ENCODE data around the gene CDKN3.
"Not testable (repeated sequence)": the region's sequence is repeated elsewhere in the genome, so short reads cannot be mapped to it uniquely, and the experiment has no call there.

Gene CDKN3

DNA sequence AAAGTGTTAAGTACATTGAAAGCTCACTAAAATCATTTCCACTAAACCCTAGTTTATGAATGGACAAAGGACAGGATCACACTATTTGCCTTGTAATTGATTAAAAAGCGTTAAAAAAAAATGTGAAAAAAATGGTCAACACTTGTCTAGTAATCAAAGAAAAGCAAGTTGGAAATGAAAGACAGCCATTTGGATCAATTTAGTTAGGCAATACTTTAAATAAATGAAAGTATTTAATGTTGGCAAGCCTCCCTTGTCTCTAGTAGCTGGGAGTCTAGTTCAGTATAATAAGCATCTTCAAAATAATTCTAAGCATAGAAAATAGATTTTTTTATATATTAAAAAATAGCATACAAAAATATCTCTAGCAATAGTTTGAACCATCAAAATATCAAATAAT is 58.6 kb downstream of the CDKN3 start:
- TF ChIP-seq, protein P1, sequence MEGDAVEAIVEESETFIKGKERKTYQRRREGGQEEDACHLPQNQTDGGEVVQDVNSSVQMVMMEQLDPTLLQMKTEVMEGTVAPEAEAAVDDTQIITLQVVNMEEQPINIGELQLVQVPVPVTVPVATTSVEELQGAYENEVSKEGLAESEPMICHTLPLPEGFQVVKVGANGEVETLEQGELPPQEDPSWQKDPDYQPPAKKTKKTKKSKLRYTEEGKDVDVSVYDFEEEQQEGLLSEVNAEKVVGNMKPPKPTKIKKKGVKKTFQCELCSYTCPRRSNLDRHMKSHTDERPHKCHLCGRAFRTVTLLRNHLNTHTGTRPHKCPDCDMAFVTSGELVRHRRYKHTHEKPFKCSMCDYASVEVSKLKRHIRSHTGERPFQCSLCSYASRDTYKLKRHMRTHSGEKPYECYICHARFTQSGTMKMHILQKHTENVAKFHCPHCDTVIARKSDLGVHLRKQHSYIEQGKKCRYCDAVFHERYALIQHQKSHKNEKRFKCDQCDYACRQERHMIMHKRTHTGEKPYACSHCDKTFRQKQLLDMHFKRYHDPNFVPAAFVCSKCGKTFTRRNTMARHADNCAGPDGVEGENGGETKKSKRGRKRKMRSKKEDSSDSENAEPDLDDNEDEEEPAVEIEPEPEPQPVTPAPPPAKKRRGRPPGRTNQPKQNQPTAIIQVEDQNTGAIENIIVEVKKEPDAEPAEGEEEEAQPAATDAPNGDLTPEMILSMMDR (IDR thresholded peaks at IDR 0.05; ENCODE audit: control insufficient read depth, extremely low read depth, insufficient read depth), result no peak
- DNase-seq (ENCODE audit: low read depth), result no peak
- H3K4me3 ChIP-seq (ENCODE audit: low read depth, low read length), result no peak overlapping the region

DNA sequence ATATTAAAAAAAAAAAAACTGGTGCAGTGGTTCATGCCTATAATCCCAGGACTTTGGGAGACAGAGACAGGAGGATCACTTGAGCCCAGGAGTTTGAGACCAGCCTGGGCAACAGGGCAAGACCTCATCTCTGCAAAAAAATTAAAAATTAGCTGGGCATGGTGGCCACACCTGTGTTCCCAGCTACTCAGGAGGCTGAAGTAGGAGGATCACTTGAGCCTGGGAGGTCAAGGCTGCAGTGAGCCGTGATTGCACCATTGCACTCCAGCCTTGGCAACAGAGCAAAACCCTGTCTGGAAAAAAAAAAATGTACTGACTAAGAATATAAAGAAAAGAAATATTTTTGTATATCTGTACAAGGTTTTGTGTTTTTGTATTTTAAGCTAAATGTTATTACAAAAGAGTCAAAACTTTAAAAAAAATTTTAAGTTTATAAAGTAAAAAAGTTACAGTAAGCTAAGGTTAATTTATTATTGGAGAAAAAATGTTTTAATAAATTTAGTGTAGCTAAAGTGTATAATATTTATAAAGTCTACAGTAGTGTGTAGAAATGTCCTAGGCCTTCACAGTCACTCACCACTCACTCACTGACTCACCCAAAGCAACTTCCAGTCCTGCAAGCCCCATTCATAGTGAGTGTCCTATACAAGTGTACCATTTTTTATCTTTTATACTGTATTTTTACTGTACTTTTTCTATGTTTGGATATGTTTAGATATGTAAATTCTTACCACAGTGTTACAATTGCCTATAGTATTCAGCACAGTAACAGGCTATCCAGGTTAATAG is 60.2 kb downstream of the CDKN3 start:
- DNase-seq (ENCODE audit: low read depth); H3K4me3 ChIP-seq (ENCODE audit: low read depth, low read length): not testable (repeated sequence)

DNA sequence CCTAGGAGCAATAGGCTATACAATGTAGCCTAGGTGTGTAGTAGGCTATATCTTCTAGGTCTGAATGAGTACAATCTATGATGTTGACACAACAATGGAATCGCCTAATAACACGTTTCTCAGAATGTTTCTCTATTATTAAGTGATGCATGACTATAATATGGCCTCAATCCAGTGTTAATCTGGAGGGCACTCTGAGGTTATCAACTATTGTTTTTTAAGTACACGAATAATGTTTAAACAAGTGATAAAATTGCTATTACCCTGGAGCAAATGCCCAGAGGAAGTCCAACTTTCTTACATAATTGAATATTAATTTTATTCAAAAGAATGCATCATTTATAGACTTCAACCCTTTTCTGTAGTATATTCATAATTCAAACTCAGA is 60.8 kb downstream of the CDKN3 start:
- TF ChIP-seq, protein P1 (IDR thresholded peaks at IDR 0.05; ENCODE audit: control insufficient read depth, extremely low read depth, insufficient read depth), result no peak
- no peak for DNase-seq (ENCODE audit: low read depth)
- H3K4me3 ChIP-seq (ENCODE audit: low read depth, low read length), result no peak overlapping the region

DNA sequence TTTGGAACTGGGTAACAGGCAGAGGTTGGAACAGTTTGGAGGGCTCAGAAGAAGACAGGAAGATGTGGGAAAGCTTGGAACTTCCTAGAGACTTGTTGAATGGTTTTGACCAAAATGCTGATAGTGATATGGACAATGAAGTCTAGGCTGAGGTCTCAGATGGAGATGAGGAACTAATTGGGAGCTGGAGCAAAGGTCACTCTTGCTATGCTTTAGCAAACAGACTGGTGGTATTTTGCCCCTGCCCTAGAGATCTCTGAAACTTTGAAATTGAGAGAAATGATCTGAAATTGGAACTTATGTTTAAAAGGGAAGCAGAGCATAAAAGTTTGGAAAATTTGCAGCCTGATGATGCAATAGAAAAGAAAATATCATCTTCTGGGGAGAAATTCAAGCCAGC is 61.7 kb downstream of the CDKN3 start:
- not testable (repeated sequence) for H3K4me3 ChIP-seq (ENCODE audit: low read depth, low read length); DNase-seq (ENCODE audit: low read depth)

DNA sequence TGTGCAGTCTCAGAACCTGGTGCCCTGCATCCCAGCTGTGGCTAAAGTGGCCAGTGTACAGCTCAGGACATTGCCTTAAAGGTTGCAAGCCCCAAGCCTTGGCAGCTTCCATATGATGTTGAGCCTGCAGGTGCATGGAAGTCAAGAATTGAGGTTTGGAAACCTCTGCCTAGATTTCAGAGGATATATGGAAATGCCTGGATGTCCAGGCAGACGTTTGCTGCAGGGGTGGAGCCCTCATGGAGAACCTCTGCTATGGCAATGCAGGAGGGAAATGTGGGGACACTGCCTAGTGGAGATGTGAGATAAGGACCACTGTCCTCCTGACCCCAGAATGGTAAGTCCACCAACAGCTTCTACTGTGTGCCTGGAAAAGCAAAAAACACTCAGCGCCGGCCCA is 62.3 kb downstream of the CDKN3 start:
- no peak overlapping the region for H3K4me3 ChIP-seq (ENCODE audit: low read depth, low read length)
- DNase-seq (ENCODE audit: low read depth), result no peak
- TF ChIP-seq, protein P1 (IDR thresholded peaks at IDR 0.05; ENCODE audit: control insufficient read depth, extremely low read depth, insufficient read depth), result no peak

DNA sequence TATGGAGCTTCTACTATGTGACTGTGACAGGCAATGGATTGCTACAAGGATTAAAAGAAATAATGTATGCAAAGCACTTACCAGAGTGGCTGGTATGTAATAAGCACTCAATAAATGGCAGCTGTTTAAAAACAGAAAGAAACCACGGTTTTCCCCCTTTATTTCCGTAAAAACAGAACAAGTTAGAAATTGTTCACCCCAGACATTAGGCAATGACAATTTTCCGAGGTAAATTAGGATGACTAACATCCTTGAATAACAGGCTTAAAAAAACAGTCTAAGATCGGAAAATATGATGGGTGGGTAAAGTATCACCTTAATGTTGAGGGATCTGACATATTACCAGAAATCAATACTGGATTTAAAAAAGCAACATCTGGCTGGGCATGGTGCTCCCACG is 65.2 kb downstream of the CDKN3 start:
- TF ChIP-seq, protein P1 (IDR thresholded peaks at IDR 0.05; ENCODE audit: control insufficient read depth, extremely low read depth, insufficient read depth), result no peak
- DNase-seq (ENCODE audit: low read depth), result no peak
- H3K4me3 ChIP-seq (ENCODE audit: low read depth, low read length), result no peak overlapping the region

DNA sequence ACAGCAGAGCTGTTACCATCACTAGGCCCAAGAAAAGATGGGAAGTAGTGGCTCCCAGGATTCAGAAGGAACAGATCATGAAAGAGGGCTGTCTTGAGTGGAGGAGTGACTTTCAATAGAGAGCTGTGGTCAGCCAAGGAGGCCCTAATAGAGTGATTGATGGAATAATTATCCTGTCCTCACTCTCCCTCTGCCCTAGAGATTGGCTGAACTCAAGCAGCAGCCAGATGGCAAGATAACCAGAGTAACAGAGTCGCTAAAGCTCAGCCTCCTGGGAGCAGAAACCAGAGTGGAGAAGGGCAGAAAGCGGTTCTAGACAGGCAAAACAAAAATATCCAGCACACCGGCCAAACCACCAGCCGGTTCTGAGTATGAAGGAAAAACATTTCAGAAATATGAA is 68.8 kb downstream of the CDKN3 start:
- DNase-seq (ENCODE audit: low read depth), result no peak
- TF ChIP-seq, protein P1 (IDR thresholded peaks at IDR 0.05; ENCODE audit: control insufficient read depth, extremely low read depth, insufficient read depth), result no peak
- H3K4me3 ChIP-seq (ENCODE audit: low read depth, low read length), result no peak overlapping the region

DNA sequence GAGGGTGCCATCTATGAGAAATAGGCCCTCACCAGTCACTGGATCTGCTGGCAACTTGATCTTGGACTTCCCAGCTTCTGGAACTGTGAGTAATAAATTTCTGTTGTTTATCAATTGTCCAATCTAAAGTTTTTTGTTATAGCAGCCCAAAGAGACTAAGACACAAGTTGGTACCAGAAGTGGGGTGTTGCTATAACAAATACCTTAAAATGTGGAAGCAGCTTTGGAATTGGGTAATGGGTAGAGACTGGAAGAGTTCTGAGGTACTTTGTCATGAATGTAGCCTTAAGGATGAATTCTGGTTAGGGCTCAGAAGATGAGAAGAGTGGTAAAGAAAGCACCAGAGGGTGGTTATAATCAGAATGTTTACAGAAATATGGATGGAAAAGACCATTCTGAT is 70.5 kb downstream of the CDKN3 start:
- TF ChIP-seq, protein P1 (IDR thresholded peaks at IDR 0.05; ENCODE audit: control insufficient read depth, extremely low read depth, insufficient read depth), result no peak
- no peak for DNase-seq (ENCODE audit: low read depth)
- H3K4me3 ChIP-seq (ENCODE audit: low read depth, low read length), result no peak overlapping the region

All from LNCaP clone FGC (cell line).